C4-2B (cell line): Measurements from ENCODE around the gene NRP1.

Source experiments
- H3K27ac ChIP-seq: fragments of 450-650 bp; 2 replicates; pipeline ENCODE4 v1.5.1; 2017
- ZFX ChIP-seq: fragments of 450-650 bp; IDR thresholded peaks from 2 replicates; pipeline ENCODE4 v1.6.1; 2017
- TF ChIP-seq, protein P1 (sequence below): fragments of 450-650 bp; conservative IDR thresholded peaks from 2 replicates; pipeline ENCODE4 v1.5.1; 2017; ENCODE audit warnings: mild to moderate bottlenecking

NRP1 gene

GRCh38 chr10:33132626-33133025, 201.8 kb downstream of the NRP1 start:
- no peak overlapping the region for H3K27ac ChIP-seq
- TF ChIP-seq, protein P1, sequence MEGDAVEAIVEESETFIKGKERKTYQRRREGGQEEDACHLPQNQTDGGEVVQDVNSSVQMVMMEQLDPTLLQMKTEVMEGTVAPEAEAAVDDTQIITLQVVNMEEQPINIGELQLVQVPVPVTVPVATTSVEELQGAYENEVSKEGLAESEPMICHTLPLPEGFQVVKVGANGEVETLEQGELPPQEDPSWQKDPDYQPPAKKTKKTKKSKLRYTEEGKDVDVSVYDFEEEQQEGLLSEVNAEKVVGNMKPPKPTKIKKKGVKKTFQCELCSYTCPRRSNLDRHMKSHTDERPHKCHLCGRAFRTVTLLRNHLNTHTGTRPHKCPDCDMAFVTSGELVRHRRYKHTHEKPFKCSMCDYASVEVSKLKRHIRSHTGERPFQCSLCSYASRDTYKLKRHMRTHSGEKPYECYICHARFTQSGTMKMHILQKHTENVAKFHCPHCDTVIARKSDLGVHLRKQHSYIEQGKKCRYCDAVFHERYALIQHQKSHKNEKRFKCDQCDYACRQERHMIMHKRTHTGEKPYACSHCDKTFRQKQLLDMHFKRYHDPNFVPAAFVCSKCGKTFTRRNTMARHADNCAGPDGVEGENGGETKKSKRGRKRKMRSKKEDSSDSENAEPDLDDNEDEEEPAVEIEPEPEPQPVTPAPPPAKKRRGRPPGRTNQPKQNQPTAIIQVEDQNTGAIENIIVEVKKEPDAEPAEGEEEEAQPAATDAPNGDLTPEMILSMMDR = no peak
- TF ChIP-seq ZFX = no peak

DNA sequence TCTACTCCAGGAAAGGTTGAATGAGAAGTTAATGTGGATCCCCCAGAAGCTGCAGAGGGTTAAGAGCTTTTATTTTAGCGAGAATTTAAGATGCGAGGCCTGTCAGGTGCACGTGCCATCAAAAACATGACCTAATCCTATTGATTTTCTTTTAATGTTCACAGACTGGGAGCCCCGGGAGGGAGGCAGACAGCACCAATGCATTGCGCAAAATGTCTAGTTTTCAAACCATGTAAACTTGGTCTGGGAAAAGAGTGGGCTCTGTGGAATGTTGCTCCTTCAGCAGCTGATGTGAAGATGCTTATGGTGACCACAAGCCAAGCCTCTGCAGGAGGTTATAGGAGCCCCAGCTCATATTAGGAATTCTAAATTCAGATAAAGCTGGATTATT, 204.5 kb downstream of the NRP1 start:
- TF ChIP-seq, protein P1 = no peak
- no peak for TF ChIP-seq ZFX
- H3K27ac ChIP-seq = no peak overlapping the region

- no peak for TF ChIP-seq ZFX
- TF ChIP-seq, protein P1 = no peak
- no peak overlapping the region for H3K27ac ChIP-seq
These were observed 205.1 kb downstream of the NRP1 start for GRCh38 chr10:33129141-33129995.

DNA sequence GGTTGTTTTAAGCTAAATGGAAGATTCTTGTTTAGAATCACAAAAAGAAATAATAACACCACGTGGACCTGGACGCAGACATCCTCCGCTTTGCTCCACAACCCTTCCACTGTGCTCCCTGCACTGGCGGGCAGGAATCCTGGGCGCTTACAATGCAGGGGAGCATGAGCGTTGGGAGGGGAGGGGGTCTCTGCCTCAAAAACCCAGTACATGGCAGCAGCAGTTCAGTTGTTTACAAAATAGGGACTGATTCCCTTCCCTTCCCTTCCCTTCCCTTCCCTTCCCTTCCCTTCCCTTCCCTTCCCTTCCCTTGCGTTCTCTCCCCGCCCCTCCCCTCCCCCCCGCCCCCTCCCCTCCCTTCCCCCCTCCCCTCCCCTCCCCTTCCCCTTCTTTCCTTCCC, 206.8 kb downstream of the NRP1 start:
- TF ChIP-seq, protein P1 = no peak
- no peak for TF ChIP-seq ZFX
- H3K27ac ChIP-seq = no peak overlapping the region
